ENCODE measurements around the gene SPA17.

Gene SPA17

GRCh38 chr11:124673333-124674167 is at the start of gene SPA17, which contains the start of gene SIAE:
SPA17 (plus strand) TSS chr11:124673904; CDS start chr11:124675265, 1,361 bp downstream.
SIAE (minus strand) TSS chr11:124673739; CDS start chr11:124673708, 31 bp downstream.
- TF ChIP-seq CTCF (IDR thresholded peaks at IDR 0.05; ENCODE audit: low read depth, low read length), result no peak
- H3K4me3 ChIP-seq (replicated peaks in 1 of 2; ENCODE audit: low read depth in 2 of 2, low read length in 2 of 2), result peak within 1 kb of the TSS; percentile 70 to 83
- DNase-seq (ENCODE audit: low read depth in 2 of 2), result peak; percentile 98

GRCh38 chr11:124625504-124626168 is 48.1 kb upstream of the SPA17 start:
- TF ChIP-seq CTCF (IDR thresholded peaks at IDR 0.05; ENCODE audit: low read depth, low read length), result no peak
- no peak for DNase-seq (ENCODE audit: low read depth in 2 of 2)
- no peak overlapping the region for H3K4me3 ChIP-seq (replicated peaks in 1 of 2; ENCODE audit: low read depth in 2 of 2, low read length in 2 of 2)

GRCh38 chr11:124627546-124627945 is 46.2 kb upstream of the SPA17 start:
- no peak overlapping the region for H3K4me3 ChIP-seq (replicated peaks in 1 of 2; ENCODE audit: low read depth in 2 of 2, low read length in 2 of 2)
- no peak for TF ChIP-seq CTCF (IDR thresholded peaks at IDR 0.05; ENCODE audit: low read depth, low read length)
- peak in 1 of 2 donors; percentile 12 for DNase-seq (ENCODE audit: low read depth in 2 of 2)

GRCh38 chr11:124629961-124630360 is 43.7 kb upstream of the SPA17 start:
- no peak for TF ChIP-seq CTCF (IDR thresholded peaks at IDR 0.05; ENCODE audit: low read depth, low read length)
- no peak overlapping the region for H3K4me3 ChIP-seq (replicated peaks in 1 of 2; ENCODE audit: low read depth in 2 of 2, low read length in 2 of 2)
- no peak for DNase-seq (ENCODE audit: low read depth in 2 of 2)

- no peak overlapping the region for H3K4me3 ChIP-seq (replicated peaks in 1 of 2; ENCODE audit: low read depth in 2 of 2, low read length in 2 of 2)
- peak; percentile 38 for TF ChIP-seq CTCF (IDR thresholded peaks at IDR 0.05; ENCODE audit: low read depth, low read length)
- peak; percentile 19 to 23 for DNase-seq (ENCODE audit: low read depth in 2 of 2)
Observed at GRCh38 chr11:124633355-124633754, 40.3 kb upstream of the SPA17 start.

- no peak for DNase-seq (ENCODE audit: low read depth in 2 of 2)
- H3K4me3 ChIP-seq (replicated peaks in 1 of 2; ENCODE audit: low read depth in 2 of 2, low read length in 2 of 2), result no peak overlapping the region
- TF ChIP-seq CTCF (IDR thresholded peaks at IDR 0.05; ENCODE audit: low read depth, low read length), result no peak
Observed at GRCh38 chr11:124635932-124636331, 37.8 kb upstream of the SPA17 start.

Measured in cardiac fibroblast (primary cell).